B cell (primary cell): Measurements from ENCODE around the gene PDZD11.

ENCODE experiments used
- CTCF ChIP-seq: fragments of 200-600 bp; IDR thresholded peaks from one replicate; pipeline ENCODE4 v1.8.0; 2022; ENCODE audit warnings: antibody characterized with exemption, mild to moderate bottlenecking
- EZH2 ChIP-seq: IDR thresholded peaks from 2 replicates; pipeline ENCODE4 v1.6.1; 2012; ENCODE audit warnings: borderline replicate concordance, low read depth, mild to moderate bottlenecking, moderate library complexity, low read length; ENCODE audit not compliant: insufficient read depth, poor library complexity, severe bottlenecking

DNA sequence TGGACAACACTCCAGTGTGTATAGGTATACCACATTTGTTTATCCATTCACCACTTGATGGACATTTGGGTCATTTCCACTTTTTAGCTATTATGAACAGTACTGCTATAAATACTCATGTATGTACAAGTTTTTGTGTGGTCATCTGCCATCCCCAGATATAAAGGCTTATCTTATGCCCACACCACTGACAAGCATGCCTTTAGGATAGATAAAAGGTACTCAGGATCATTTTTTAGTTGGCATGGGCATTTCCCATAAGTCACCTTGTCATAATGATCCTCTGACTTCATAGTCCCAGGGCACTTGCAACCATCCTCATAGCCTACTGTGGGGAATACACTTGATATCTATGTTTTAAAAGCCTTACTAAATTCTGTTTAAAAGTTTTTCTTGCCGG lies 49.0 kb downstream of the PDZD11 start:
- TF ChIP-seq CTCF, result no peak
- no peak for TF ChIP-seq EZH2
